Embryonic facial prominence (tissue), 1 donor: ENCODE data around the gene ELOVL6.
"Not testable (repeated sequence)": the region's sequence is repeated elsewhere in the genome, so short reads cannot be mapped to it uniquely, and the experiment has no call there.

Source experiments
- DNase-seq: peaks from one replicate; pipeline ENCODE4 v3.0.0-alpha.2; 2016; ENCODE audit errors: extremely low spot score

Gene ELOVL6

DNA sequence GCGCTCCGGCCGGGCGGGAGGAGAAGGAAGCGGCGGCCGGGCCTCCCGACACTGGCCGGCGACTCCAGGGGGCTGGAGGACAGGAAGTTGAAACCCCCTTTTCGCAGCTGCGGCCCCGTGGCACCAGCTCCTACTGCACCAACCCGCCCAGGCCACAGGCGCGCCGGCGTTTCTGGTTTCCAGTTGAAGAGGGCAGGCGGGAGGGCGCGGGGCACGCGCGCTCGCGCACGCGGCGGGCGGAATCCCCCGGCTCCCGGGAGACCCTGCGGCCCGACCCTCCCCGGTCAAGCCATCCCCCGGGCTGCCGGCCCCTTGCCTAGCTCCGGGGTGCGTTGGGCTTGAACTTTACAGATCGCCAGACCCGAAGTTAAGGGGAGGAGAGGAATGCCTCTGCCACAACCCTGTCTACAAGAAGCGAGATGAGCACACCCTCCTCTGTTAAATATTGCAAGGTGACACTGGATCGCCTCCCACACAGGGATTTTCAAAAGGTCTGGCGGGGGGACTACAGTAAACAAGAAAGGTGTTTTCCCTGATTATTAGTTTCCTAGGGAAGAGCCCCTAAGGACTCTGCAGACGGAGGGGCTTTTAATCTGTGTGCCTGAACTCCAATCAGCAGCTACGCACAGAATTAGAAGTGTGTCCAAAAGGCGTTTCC lies 1.4 kb downstream of the ELOVL6 start:
- no peak for DNase-seq

DNA sequence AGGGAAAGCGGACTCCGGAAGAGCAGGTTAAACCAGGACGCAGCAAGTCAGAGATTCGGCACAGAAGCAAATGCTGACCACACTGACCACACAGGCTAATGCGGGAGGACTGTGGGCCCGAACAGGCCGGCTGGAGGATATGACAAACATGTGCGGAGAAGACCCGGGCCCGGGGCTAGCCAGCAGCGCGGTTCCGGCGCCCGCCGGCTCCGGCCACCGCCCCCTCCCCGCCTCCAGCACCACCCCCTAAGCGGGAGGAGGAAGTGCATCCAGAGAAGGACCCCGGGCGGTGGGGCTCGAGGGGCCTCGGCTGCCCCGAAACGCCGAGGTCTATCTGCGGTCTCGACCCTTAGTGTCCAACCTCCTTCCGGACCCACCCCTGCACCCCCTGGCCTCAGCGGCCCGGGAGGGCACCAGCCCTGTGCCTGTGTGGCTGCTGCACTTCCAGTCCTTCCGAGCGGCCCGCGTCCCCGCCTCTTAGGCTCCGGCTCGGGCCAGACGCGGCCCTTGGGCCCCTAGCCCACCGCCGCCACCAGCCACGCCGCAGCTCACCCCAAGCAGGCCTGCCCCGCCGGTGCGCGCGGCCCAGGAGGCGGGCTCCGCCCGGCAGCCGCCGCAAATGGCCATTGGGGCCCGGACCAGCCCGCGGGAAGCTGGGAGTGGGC lies 2.1 kb downstream of the ELOVL6 start:
- DNase-seq = no peak

DNA sequence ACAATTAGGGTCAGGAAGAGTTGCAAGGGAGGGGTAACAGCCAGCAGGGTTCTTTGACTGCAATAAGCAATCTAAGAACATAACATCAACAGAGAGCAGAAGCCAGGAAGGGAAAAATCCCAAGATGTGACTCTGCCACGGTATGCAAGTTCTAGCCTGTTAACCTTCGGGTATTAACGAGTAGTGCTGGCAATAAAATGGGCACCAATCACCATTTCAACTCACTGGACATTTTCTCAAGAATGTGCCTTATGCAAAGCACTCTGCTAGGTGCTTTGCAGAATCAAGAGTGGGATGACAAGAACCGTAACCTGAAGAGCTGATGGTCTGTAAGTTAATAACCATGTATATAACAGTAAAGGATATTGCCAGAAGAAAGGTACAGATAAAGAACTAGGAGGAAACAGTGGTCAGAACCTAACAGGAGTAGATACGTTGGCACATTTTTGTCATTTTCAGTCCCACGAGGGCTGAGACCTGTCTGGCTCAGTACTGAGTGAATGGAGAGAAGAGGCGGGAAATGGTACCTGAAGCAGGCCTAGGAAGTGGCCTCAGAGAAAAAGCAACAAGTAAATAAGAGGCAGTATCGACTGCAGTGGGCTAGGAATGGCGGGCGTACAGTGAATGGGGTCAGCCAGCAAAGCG lies 2.7 kb downstream of the ELOVL6 start:
- no peak for DNase-seq

DNA sequence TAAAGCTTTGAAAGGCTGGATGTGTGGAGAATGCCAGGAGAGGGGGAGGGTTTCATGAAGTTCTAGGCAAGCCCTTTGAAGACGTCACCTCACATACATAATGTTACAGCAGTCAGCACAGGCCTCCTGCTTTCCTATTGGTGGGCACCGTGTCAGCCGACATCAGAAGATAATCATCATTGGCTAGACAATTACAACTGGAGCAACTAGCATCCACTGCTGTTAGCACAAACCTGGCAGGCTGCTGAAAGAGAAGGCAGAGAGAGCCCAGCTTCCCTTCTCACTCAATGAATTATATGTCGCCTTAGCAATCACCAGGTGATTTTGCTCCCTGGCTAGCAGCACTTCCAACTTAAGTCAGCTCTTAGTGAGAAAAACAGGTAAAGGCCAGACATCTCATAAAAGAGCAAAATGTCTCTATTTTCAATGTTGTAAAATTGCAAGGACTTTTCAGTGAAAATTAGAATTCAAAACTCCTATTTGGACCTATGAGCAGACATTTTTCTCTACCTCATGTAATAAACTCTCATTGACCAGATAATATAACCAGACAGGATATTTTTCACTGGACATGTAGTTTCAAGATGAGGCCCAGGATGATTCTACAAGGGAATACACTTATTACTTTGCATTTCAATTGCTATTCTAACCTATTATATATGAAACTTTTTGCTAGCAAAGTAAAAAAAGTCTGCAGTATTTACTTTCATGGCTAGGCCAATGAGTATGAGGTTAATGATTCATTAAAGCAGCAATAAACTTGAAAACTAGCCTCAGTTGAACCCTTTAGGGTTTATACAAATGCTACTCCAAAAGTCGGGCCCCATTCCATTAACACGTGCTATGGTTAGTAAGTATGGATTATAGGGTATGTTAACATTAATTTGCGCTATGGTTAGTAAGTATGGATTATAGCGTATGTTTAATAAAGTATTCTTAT lies 4.3 kb downstream of the ELOVL6 start:
- peak; percentile 93 for DNase-seq

DNA sequence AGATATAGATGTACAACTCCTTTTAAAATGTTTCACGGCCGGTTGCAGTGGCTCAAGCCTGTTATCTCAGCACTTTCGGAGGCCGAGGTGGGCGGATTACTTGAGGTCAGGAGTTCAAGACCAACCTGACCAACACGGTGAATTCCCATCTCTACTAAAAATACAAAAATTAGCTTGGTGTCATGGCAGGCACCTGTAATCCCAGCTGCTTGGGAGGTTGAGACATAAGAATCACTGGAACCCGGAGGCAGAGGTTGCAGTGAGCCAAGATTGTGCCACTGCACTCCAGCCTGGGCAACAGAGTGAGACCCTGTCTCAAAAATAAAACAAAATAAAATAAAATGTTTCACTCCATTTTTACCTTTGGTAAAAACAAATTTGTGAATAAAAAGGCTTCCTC lies 5.1 kb downstream of the ELOVL6 start:
- DNase-seq = not testable (repeated sequence)

DNA sequence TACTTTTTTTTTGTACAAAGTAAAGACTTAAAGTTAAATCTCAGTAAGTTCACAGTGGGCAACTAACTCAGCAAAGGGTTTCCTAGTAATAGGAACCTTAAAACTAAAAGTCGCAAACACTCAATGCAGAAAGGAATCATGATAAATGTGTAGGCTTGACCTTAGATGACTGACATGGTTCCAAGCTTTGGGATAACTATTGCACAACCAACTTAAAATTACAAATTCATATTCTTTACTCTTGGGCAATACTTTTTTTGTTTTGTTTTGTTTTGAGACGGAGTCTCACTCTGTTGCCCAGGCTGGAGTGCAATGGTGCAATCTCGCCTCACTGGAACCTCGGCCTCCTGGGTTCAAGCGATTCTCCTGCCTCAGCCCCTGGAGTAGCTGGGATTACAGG lies 8.2 kb downstream of the ELOVL6 start:
- DNase-seq = no peak

DNA sequence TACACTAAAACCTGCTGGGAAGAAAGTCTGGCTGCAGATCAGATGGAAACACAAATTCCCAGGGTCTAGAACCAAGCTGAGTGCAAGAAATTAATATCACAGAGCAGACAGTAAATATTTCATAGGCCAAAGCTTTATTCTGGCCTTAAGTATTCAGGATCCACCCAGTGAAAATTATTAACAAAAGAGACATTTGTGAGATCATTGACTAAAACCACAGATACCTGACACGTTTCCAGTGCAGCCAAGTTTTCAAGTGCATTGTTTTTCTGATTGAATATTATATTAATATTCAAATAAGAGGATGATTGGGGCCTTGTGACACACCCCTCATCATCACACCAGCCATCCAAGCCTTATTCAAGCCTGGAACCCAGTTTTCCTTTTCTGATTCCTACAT lies 10.3 kb downstream of the ELOVL6 start:
- DNase-seq = no peak

DNA sequence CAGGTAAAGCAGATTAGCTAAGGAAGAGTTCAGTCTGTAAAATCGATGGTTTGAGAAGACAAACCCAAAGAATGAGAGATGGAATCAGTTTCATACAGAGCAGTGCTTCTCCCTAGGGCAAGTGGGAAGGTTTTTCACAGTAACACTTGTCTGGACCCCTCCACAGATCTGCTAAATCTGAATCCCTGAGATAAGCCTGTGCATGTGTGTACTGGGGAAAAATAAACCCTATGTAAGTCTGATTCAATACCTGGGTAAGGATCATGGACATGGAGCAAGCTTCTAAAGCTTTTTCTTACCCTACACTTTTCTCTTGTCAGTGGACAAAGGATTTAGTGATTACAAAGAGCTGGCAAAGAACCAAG lies 13.6 kb downstream of the ELOVL6 start:
- no peak for DNase-seq

DNA sequence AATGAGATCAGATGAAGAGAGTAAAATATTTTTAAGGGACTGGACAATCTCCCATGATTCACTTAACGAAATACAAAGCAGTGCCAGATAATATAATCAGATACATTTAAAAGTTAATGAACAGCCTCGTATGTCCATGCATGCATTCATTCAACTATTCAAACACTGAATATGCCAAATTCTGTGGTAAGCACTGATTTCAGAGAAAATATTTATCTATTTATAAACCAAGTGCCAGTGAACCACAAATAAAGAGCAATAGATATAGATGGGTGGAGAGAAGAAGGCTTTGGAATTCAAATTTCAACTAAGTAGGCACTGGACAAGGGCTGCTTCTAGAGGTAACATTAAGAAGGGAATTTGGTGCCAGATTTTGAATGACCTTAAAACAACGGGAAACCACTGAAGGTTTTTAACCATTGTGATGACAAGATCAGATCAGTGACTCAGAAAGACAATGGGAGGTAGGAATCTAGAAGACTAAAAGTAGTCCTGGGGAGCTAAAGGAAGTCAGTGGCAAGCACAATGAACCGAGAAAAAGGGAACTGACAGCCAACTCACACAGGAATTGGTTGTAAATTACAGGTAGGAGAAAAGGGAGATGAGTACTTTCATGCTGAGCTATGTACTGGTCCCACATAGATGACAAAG lies 14.2 kb downstream of the ELOVL6 start:
- DNase-seq = no peak

DNA sequence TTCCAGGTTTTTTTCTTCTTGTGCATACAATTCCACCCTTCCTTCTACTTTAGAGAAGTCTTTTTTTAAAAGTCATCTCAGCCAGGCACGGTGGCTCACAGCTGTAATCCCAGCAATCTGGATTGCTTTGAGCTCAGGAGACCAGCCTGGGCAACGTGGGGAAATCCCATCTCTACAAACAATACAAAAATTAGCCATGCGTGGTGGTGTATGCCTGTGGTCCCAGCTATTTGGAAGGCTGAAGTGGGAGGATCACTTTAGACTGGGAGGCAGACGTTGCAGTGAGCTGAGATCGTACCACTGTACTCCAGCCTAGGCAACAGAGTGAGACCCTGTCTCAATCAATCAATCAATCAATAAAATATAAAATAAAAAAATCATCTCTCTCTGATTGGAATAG lies 14.8 kb downstream of the ELOVL6 start:
- no peak for DNase-seq

DNA sequence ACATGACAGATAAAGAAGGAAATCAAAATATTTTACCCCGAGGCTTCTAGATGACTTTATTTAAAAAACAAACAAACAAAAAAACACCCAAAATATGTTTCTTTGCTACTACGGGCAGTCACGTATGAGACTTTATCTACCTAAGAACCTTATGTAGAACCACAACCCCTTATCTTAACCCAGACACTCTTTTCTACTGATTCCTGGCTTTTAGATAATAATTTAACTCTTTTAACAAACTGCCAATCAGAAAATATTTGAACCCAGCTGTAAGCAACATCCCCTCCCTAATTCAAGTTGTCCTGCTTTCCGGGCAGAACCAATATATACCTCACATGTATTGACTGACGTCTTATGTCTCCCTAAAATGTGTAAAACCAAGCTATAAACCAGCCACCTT lies 15.4 kb downstream of the ELOVL6 start:
- DNase-seq = no peak

DNA sequence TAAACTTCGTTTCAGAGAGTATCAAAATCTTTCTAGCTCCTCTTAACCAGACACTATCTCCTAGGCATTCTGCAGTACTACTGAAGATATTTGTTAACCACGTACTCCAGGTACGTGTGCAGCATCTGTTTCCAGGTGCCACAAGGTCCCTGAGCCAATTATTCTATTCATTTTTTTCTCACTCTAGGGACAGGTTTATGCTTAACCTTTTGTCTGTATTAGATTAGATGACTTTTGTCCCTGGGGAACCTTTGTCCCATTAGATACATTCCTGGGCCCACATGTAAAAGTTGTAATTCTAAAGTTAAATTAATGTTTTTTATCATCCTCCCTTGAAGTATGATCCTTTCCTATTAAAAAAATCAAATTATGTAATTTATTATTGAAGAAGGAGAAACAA lies 16.5 kb downstream of the ELOVL6 start:
- no peak for DNase-seq

DNA sequence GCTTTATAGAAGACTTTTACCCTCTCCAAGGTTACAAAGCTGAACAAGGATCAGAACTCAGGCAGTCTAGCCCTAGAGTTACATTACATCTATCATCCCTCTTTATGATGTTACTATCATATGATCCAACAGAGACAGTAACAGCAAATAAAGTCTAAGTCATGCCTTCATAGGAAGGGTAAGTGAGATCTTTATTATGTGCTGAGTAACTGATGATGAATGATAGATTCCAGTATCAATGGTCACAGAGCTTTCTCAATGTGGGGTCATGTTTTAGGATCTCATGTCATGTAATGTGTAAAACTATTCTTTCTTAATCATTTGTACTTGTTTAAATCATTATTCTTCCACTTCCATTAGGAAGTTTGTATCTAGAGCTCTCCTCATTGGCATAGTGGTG lies 22.8 kb downstream of the ELOVL6 start:
- DNase-seq = no peak

DNA sequence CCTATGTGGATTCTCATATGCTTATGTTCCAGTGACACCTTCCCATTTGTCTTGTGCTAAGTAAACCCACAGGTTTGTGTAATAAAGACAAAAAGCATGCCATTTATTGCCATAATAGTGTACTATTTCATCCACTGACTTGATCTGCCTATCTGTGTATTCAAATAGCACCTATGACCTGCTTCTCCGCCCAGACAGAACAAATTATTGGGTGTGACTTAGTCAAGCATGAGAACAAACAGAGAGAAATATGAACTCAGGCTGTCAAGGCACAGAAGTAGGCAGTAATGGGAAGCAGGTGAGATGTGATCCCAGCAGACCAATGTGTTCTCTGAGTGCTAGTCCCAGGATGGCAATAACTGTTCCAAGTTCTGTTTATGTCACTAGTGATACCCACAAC lies 25.4 kb downstream of the ELOVL6 start:
- no peak for DNase-seq

DNA sequence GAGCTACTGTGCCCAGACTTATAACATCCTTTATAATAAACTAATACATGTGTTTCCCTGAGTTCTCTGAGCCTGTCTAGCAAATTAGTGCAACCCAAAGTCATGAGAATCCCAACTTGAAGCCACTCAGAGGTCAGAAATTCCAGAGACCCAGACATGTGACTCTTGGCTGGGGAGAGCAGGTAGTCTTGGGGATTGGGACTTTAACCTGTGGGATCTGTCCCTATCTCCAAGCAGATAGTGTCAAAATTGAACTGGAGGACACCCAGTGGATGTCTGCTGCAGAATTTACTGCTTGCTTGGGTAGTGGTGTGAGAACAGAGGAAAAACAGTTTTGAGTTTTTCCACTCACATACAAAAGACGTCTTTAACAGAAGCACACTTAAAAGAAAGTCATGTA lies 26.4 kb downstream of the ELOVL6 start:
- no peak for DNase-seq

DNA sequence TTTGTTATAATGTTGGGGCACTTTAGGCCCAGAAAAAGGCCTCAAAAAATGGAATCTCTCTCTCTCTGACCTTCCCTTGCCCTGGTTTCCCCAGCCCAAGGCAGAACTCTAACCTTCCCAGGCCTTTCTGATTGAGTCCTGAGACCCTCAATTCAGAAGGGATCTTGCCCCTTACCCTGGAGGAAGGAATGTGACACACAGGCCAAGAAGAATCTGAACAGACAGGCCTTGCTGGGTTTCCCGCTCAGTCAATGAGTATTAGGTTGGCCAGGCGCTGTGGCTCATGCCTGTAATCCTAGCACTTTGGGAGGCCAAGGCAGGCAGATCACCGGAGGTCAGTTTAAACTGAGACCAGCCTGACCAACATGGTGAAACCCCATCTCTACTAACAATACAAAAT lies 27.6 kb downstream of the ELOVL6 start:
- DNase-seq = no peak

DNA sequence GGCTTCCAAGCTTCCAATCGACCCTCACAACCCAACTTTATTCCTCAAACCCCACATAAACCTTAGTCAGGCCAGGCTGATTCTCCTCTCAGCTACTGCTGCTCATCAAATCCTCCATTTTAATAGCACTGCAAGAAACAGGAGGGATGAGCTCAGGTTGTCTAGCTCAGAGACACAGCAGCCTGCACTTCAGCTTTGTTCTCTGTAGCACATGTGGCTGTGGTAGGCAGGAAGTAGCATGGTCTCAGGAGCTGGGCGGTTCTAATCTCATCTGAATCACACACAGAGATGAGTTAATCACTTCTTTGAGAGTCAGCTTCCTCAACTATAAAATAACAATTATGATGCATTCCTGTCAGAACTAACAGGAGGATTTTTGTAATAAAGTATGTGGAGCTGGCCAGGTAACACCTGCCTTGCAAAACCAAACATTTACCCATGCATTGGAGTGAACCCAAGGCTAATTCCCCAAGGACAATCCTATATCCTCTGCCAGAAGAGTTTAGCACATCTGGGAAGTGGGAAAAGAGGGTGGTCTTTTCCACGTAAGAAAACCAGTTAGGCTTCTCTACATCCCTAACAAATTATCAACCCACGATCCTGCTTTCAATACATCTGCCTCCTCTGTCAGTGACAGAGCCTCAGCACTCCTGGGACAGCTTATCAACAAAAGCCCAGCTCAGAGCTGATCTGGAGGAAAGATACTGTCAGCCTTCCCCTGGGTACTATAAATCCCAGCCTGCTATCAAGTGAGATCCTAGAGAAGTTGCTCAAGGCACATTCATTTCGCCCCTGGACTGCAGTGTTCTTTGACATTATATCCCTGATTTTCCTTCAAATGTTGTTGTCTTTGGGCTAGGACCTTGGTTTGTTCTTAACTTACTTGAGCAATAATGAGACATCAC lies 32.8 kb downstream of the ELOVL6 start:
- no peak for DNase-seq

DNA sequence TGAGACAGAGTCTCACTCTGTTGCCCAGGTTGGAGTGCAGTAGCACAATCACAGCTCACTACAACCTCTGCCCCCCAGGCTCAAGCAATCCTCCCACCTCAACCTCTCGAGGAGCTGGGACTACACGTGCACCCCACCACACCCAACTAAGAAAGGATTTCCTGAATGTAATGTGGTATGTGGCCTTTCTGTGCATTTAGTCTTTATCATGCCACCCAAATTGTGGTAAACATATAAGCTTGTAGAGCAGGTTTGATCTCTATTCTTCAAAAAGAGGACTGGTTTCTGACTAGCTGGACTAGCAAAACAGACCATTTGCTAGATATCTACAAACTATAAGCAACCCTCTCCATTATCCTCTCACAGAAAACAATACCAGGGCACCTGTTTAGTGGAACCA lies 33.6 kb downstream of the ELOVL6 start:
- no peak for DNase-seq

DNA sequence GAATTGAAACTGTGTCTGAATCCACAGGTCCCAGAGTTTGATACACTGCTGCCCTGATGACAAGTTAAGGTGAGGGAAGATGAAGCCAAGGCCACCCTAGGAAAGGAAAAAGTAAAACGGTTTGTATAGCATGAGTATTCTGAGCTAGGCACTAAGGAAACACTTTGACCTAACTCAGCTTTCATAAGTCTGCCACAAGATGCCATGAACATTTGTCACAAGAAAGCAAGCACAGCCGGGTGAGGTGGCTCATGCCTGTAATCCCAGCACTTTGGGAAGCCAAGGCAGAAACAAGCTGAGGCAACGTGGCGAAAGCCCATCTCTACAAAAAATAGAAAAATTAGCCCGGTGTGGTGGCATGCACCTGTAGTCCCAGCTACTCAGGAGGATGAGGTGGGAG lies 34.2 kb downstream of the ELOVL6 start:
- no peak for DNase-seq

DNA sequence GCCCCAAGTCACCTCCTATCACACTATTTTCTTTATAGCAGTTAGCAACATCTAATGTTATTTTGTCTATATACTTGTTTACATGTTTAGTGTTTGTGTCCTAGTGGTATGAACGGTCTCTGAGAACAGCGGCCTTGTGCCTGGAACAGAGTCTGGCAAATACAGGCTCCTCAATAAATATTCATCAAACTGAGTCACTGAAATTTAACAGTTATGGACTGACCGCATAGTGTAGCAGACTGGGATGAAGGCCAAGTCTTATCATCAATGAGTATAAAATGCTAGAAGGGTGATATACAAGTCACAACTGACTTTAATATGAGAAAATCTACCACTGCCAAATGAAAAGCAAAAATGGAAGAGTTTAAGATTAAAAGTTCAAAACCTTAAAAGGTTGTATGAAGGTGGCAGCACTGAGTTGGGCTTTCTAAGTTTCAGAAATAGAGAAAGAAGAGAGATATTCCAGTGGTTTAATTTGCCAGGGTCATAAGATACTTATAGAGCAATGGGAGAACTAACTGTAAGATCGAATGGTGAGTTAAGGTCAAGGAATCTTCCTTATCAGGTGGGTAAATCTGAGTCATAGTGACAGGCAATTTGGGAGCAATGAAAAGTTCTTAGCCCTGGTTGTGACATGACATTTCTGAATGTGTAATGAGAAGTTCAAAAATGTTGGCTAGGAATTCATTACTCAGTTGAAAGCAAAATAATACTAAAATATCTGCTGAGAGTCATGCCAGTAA lies 34.9 kb downstream of the ELOVL6 start:
- no peak for DNase-seq
